ENCODE measurements around the gene ARHGEF10L.
A peak's percentile ranks its signal among the peaks of the same experiment; 100 is the strongest.

The ARHGEF10L gene

DNA sequence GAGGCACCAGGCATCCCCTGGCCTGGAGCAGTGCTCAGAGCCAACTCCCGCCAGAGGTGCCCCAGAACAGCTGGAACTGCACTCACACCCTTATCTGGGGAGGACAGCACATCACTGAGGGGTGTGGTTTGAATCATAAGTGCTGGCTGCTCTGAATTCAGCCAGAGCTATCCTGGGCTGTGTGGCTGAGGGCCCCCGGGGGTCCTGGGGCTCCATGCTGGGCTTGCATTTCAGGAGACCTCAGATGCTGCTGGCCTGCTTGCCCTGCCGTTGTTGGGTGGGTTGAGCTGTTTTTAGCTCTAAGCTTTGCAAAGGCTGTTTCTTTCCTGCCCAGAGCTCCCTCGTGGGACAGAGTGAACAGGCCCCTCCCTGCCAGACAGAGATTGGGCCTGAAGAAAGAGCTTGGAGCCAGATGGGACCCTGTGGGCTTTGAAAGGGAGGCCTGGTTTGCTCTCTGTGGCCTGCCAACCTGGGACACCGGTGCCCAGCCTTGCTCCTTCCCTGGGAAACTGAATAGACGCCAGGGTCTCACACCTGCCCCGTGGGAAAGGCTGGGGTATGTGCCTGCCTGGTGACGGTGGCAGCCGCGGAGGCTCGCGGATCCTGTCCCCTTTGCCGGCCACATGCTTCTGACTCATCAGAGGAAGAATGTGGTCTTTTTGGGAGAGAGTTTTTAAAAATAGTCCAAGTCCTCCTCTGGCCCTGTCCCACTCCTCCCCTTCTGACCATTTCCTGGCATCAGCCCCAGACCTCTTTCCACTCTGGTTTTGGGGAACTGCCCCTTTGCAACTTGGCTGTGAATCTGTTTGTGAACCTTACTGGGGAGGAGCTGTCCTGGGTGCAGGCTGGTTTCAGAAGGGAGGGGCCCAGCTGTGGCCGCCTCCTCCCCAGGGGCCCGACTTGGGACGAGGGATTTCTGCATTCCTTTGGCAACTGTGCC is 30.0 kb downstream of the ARHGEF10L start:
- DNase-seq = peak; percentile 87 to 93 (median 88)

DNA sequence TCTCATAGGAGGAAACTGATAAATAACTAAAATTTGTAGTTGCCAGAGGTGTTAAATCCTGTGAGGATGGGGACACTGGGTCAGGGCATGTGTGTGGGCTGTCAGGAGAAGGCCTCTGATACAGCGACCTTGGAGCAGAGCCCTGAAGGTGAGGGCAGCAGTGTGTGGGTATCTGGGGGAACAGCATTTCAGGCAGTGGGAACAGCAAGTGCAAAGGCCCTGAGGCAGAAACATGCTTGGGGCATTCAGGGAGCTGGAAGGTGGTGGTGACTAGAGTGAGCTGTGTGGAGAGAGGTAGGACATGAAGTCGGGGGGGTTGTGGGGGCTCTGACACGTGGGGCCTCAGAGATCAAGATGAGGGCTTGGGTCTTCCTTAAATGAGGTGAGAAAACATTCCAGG is 30.7 kb downstream of the ARHGEF10L start:
- no peak for DNase-seq

DNA sequence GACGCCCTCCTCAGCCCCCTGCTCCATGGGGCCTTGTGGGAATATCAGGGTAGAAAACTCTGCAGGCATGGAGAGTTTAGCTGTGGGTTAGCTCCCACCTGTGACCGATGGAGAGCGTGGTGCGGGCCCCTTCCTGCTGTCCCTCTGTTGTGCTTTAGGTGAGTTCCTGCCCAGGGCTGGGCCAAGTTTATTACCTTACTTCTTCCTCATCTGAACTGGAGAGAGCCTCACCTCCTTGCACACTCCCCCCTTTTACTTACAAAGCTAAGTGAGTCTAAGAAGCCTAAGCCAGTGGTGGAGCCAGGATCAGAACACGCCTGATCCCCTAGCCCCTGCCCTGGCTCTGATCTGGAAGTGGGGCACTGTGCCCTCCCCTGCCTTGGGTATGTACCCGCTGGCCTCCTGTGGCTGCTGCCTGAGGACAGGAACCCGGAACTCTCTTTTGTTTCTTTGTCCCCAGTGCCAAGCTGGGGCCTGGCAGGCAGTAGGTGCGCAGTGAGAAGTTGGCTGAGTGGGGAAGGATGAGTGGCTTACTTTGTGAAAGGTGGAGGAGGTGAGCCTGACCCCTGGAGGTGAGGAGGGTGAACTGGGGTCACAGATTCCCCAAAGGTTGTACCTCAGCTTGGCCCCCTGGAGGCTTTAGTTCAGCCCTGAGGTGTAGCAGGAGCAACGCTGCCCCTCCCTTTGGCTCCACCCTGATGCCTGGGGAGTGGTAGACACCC is 32.9 kb downstream of the ARHGEF10L start:
- no peak for DNase-seq

DNA sequence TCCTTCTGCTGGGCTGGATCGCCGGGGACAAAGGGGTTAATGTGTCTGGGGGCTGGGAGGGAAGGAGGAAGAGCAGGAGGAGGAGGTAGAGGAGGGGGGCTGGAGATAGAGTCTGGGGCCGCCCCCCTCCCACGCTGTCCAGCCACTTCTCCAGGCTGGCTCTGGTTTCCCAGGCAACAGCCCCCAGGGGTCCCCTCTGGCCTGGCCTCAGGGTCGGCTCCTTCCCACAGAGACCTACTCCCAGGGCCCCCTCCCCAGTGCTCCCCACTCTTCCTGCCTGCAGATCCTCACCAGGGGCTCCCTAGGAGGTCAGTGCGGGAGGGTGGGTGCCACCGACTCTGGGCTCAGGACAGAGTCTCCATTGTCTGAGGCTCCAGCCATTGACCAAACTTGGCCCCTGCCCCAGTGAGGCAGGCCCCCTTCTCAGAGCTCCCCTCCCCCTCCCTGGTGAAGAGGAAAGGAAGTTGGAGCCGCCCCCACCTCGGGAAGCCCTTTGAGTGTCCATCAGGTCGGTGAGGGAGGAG is 34.1 kb downstream of the ARHGEF10L start:
- DNase-seq = no peak

DNA sequence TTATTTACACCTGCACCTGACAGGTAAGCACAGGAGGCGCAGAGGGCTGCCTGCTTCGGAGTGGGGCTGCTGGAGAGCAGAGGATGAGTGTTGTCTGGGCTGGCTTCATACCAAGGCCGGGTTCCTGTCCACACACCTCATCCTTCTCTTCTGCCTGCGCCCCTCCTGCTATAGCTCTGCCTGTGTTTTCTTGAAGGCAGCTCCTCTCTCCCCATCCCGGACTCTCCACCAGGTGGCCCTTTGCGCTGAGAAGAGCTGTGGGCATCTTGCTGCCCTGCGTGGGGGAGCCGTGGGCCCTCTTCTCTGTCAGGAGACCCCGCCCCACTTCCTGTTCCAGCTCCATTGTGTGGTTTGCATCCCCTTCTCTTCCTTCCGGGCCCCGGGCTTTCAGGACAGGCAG is 35.0 kb downstream of the ARHGEF10L start:
- DNase-seq = no peak

DNA sequence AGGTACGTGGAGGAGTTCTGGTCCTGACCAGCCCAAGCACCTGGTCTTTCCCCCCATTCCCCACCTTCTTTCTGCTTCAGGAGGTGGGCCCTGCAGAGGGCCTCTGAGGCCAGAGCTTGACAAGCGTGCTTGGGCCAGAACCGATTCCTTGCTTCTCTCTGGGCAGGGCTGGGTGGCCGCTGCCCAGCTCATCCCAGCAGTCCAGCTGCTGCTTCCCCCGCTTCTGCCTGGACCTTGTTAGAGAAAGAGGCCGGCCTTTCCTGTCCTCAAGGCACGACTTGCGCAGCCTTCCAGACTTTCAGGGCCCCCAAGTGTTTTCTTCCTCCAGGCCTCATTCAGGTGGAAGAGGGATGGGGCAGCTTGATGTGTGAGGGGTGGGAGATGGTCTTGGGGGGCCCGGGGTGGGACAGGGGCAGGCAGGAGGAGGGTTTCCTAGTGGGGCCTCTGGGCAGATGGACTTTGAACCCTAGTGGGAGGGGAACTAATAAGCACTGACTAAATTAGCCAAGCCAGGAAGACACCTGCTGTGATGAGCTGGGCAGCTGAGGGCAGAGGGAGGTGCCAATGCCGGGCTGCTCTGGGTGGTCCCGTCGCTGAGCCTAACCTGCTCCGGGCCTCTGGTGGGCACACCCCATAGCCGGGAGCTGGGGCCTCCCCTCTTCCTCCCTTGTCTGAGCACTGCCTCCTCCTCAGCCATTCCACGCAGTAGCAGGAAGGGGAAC is 36.5 kb downstream of the ARHGEF10L start:
- DNase-seq = no peak

DNA sequence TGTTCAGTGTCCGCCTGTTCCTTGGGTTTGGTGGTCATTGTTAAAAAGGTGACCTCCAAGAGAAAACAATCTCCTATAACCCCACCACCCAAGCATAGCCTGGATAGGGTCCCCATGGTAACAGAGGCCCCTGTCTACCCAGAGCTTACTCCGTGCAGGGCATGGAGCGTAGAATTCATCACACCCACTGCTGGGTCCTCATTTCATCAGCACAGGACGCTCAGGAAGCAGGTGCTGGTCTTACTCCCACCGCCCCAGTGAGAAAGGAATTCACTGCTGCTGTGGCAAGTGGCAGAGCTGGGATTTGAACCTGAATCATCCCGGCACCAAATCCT is 37.0 kb downstream of the ARHGEF10L start:
- no peak for DNase-seq

DNA sequence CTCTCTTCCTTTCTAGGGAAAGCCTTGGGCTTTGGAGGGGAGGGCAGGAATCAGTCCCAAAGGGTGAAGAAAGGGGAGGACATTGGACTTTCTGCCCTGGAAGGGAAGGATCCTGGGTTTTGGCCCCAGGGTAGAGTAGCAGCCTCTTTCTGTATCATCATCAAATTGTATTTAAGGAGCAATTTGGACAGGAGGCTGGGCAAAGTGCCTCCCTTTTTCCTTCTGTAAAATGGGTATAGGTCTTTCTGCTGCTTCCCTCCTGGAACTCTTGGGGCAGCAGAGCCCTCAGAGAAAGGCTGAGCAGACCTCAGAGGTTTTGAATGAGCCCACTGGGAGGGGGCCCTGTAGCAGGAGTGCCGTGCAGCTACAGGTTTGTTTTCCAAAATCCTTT is 38.4 kb downstream of the ARHGEF10L start:
- DNase-seq = no peak

DNA sequence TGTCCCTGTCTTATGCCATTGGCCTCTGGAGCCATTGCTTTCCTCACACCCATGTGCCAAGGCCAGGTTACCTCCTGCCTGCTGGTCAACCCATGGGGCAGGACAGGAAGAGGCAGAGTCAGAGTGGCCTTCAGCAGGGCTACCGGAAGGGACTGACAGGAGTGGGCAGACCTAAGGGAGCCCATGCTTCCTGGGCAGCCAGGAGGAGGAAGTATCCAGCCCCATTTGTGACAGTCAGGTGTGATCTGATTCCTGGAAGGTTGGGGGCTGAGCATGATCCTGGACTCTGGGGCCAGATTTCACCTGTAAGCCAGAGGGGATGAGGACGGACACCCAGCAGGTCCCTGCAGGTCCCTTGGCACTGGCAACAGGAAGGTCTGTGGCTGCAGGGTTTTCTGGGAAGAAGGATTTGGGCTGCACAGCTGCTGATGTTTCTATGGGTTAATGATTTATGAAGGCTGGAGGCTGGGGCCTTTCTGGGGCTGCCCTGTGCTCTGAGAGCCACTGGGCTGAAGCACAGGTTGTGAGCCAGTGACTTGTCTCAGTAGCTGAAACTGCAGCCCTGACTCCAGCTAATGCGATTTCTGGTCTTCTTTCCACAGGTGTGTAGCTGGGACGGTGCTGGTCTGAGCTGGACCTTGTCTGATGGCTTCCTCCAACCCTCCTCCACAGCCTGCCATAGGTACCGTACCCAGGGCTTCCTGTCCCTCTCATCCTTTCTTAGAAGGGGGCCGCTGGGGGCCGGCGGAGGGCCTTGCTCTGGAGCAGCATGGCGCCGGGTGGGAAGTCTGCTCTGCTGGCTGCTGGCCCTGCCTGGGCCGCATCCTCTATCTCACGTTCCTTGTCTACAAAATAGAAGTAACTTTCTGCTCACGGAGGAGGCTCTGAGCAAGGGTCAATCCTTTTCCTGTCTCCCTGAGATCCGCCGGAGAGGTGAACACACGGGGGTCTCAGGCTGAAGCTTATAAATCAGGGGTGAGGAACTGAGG is 40.7 kb downstream of the ARHGEF10L start:
- DNase-seq = no peak

DNA sequence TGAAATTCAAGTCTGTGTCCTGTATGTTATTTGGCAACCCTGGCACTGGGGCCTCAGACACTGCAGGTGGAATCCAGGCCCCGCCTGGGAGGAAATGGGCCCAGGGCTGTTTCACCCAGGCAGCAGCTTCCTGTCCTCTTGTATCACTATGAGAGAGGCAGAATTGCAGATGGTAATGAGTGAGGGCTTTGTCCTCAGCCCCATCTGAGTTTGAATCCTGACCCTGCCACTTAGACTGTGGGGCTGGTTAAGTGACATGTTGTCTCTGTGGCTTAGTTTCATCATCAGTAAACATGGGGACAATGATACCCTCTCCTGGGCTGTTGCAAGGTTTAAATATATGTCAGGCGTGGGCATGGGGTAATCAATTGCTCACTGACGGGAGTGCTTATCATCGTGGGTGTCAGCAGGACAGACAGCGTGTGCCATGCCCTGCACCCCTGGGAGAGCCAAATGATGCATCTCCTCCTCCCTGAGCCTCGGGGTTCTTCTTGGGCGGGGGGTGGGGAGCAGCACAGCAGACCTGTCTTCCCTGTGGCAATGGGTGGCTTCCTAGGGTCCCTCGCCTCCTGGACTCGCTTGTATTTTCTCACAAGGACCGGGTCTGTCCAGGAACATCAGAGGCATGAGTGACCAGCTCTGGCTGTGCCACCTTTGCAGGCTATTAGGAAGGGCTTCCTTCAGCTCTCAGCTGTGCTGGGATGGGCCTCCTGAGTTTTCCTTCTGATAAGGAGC is 42.1 kb downstream of the ARHGEF10L start:
- peak in 2 of 4 experiments; percentile 36 to 38 for DNase-seq

DNA sequence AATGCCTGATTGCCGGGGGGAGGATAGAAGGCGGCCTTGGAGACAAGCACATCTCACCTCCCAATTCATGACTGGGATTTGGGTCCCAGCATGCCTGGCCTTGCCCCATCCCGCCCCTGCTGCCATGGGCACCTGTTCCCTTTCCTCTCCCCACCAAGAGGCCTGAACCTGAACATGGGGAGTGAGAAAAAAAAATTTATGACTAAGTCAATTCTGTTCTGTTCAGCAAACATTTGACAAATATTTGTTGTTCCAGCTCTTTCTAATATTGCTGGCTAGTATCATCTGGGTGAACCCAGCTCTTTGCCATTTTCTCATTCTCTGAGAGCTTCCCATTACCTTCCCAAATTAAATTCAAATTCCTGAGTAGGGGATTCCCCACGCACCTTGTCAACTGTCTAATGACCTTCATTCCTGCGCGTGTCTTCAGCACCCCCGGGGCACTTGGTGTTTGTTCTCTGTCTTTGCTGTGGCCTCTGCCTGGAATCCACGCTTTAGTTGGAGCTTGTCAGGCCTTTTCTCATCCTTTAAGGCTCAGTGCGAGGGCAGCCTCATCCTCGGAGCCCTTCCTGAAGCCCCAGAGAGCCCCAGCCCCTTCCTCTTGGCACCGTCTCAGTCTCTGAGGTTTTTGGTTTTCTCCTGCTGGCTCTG is 42.8 kb downstream of the ARHGEF10L start:
- DNase-seq = no peak

DNA sequence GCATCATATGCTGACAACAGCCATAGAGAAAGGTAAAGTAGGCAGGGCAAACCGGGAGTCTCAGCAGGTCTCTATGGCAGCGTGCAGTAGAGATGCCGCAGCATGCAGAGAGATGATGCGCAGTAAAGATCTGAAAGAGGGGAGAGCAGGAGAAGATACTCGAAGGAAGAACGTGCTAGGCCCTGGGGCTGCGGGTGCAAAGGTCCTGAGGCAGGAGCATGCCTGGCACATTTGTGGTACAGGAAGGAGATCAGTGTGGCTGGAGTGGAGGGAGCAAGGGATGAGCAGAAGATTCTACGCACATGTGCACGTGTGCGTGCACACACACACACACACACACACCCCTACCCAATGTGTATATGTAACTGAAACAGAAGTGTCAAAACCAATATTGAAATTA is 45.0 kb downstream of the ARHGEF10L start:
- DNase-seq = no peak

DNA sequence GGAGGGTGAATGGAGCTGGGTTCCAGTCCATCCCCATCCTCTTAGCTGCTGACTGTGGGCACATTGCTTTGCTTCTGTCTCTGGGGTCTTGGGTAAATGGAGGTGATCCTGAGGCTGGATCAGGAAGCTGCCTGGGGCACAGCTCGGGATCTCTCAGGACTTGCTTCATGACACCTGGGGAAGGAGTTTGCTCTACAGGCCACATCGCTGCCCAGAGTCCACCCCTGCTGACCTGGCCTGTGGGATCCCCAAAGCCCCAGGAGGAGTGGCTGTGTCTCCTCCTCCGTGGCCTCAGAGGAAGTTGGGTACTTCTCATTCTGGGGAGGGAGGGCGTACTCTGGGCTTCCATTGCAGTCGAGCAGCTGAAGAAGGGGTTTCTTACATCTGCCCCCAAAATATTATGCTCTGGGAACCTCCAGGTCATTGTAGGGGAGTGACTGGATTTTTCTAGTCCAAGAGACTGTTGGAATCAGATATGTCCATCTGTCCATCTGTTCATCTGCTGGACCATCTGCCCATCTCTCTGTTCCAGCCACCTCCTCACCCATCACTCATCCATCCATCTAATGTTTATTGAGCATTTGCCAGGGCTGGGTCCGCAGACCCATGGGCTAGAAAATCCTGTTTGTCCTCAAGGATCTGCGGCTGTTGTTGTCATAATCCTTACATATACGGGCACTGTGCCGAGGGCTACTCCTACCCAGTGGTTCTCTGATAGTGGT is 45.9 kb downstream of the ARHGEF10L start:
- peak in 3 of 4 experiments; percentile 38 to 55 (median 48) for DNase-seq

DNA sequence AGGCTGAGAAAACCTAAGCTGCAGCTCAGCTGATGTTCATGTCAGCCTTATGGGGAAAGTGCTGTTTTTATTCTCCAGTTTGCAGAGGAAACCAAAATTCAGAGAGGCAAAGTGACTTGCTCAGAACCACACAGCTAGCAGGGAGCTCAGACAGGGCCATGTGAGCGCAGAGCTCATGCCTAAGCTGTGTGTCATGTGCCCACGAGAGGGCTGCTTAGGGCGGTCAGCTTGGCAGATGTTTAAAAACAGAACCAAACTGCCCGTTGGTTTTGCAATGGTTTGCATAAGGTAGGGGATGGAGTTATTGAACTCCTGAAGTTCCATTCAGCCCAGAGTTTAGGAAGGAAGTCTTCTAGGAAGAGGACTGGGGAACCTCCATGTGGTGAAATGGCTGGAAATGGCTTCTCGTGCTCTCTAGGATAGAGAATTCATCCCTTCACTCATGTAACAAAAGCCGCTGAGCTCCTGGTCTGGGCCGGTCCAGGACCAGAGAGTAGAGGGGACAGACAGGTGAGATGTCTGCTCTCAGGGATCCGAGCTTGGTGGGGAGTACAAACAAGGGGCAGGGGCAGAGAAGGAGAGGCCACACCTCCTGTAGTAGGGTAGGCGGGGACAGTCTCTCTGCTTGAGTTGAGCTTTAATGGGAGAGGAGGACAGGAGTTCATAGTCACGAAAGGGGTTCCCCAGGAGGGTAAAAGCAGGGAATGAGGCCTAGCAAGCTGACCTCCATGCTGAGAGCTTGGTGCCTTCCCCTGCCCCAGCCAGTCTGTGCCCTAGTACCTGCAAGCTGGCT is 46.9 kb downstream of the ARHGEF10L start:
- peak; percentile 84 to 89 (median 89) for DNase-seq

DNA sequence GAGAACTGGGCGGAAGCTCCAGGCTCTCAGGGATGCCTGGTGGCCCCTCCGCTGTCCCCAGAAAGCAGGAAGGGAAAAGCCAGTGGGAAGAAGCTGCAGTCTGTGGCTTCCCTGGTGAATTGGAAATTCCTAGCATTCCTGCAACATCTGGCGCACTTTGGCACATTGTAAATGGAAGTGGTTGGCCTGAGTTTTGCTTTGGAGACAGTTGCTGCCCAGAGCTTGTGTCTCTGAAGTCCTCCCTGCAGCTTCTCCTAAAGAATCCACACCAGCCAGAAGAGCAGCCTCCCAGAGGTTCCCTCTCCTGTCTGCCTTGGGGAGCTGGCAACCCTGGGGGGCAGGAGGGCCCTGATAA is 48.2 kb downstream of the ARHGEF10L start:
- no peak for DNase-seq

DNA sequence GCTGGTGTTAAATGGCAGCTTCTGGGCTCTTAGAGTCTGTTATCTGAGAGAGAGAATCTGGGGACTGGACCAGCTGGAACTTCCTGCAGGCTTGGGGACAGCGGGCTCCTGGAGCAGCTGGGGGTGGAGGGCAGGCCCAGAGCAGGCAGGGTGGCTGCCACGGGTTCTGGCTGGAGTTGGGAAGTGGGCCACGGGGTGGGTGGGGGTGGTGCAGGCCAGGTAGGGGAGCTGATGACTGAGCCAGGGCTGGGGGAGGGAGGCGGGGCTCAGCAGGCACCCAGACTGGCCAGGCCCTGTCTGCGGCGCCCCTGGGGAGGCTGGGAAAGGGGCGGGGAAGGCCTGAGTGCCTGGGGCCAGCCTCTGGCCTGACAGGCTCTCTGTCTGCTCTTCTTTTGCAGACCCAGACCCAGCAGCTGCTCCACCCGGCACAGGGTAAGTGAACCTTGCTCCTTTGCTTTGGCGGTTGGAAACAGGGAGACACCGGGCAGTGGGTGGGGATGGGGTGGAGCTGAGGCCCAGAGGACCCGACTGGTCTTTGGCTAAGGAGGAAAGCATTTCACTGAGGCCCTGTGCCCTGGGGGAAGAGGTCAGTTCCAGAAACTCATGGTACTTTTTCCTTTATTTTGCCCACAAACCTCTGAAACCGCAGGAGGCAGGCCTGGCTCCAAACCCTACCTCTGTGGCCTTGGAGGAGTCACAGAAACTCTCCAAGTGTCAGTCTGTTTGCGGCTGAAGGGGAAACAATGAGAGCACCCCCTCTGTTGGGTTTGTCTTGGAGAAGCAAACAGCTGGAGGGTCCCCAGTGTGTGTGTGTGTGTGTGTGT is 48.8 kb downstream of the ARHGEF10L start:
- DNase-seq = no peak

DNA sequence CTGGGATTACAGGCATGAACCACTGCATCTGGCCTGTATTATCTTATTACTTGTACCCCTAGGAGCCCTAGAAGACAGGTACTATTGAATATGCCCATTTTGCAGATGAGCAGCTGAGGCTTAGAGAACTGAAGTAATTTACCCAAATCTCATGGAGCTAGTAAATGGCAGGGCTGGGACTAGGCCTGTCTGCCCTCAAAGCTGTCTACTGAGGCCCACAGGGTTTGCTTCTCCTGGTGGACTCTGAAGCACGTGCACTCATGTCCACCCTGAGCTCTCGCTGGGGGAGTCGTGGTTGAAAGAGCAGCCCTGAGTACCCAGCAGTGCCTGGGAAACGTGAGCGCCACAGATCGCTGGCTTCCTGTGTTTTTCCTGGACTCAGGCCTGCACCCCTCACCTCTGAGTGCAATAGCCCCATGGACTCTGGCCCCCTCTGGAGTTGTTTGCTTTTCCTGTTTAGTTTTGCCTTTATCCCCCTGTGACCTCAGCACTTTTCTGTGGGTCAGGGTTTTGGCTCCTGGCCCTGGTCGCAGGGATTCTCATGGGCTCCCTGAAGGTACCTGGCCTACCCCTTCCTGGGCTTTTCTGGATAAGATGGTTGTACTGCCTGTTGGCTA is 52.4 kb downstream of the ARHGEF10L start:
- no peak for DNase-seq

DNA sequence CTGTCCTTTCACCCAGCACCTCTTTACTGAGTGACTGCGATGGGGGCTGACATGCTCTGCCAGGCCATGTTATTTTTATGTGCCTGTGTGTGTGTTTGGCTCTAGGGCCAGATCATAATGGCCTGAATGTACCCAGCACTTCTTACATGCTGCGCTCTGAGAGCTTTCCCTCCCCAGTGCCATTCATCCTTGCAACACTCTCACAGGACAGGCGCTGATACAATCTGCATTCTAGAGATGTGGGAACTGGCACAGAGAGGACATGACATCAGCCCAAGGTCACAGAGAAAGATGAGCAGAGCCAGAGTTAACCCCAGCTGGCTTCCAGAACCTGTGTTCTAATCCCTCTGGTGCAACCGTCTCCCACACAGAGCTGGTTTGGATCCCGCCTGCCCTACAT is 54.5 kb downstream of the ARHGEF10L start:
- peak in 2 of 4 experiments; percentile 15 to 24 for DNase-seq
